OCI-LY7 (cell line): ENCODE measurements around the gene BMP3.

ENCODE experiments used
- EZH2phosphoT487 ChIP-seq: fragments of 200-600 bp; sonication (generic); IDR thresholded peaks from 2 replicates; pipeline ENCODE4 v1.6.1; 2018; ENCODE audit warnings: low read depth, borderline replicate concordance, mild to moderate bottlenecking, mixed run types, antibody characterized with exemption, low read length, moderate library complexity, mixed read lengths
- TF ChIP-seq, protein P1 (sequence below): fragments of 200-600 bp; sonication (generic); conservative IDR thresholded peaks from 2 replicates; pipeline ENCODE4 v1.5.1; 2014; ENCODE audit warnings: mild to moderate bottlenecking, antibody characterized with exemption, low read length, moderate library complexity, mixed read lengths

DNA sequence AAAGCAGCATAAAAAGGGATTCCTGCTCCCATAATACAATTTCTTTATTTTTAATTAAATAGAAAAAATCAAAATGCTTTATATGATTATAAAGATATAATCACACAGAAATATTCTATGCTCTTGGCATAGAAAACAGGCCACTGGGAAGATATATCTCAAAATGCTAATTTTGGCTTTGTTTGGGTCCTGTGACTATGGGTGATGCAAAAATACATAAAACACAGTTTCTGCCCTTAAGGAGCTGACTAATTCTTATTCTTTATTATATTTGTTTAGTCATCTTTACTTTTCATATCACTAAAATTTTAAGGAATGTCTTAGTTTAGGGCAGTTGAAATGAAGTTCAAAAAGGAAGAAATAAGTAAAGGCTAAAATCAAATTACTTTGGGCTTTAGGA lies 7.0 kb upstream of the BMP3 start:
- no peak for TF ChIP-seq EZH2phosphoT487
- TF ChIP-seq, protein P1, sequence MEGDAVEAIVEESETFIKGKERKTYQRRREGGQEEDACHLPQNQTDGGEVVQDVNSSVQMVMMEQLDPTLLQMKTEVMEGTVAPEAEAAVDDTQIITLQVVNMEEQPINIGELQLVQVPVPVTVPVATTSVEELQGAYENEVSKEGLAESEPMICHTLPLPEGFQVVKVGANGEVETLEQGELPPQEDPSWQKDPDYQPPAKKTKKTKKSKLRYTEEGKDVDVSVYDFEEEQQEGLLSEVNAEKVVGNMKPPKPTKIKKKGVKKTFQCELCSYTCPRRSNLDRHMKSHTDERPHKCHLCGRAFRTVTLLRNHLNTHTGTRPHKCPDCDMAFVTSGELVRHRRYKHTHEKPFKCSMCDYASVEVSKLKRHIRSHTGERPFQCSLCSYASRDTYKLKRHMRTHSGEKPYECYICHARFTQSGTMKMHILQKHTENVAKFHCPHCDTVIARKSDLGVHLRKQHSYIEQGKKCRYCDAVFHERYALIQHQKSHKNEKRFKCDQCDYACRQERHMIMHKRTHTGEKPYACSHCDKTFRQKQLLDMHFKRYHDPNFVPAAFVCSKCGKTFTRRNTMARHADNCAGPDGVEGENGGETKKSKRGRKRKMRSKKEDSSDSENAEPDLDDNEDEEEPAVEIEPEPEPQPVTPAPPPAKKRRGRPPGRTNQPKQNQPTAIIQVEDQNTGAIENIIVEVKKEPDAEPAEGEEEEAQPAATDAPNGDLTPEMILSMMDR: no peak
